Brain microvascular endothelial cell (primary cell): ENCODE measurements around the gene PKDREJ.

Experiments
- DNase-seq: peaks from one replicate; pipeline ENCODE4 v3.0.0-alpha.2; 2020
- H3K27ac ChIP-seq: fragments of 250-450 bp; sonication (Bioruptor Pico); 2 replicates; pipeline ENCODE4 v1.5.1; 2020; ENCODE audit warnings: mild to moderate bottlenecking, moderate library complexity
- H3K27me3 ChIP-seq: fragments of 250-450 bp; sonication (Bioruptor Pico); replicated peaks from 2 replicates; pipeline ENCODE4 v1.5.1; 2020; ENCODE audit warnings: mild to moderate bottlenecking
- H3K36me3 ChIP-seq: fragments of 250-450 bp; sonication (Bioruptor Pico); replicated peaks from 2 replicates; pipeline ENCODE4 v1.5.1; 2020; ENCODE audit warnings: mild to moderate bottlenecking
- H3K4me3 ChIP-seq: 2 replicates; pipeline ENCODE4 v1.5.1; 2011; ENCODE audit warnings: low read depth, mild to moderate bottlenecking, control low read depth, low read length, moderate library complexity
- CTCF ChIP-seq: IDR thresholded peaks from 2 replicates; pipeline ENCODE4 v1.5.1; 2011; ENCODE audit warnings: low read depth, mild to moderate bottlenecking, moderate library complexity, low read length, control low read depth, inconsistent platforms; ENCODE audit errors: missing control alignments
- in situ Hi-C: cut with HindIII; loops from 2 replicates; pipeline ENCODE4 v1.10.0; 2017; ENCODE audit warnings: low sequenced_read_pairs, low pct_ligation_motif_present

Gene PKDREJ

GRCh38 chr22:46262449-46263215 is 511 bp downstream of the PKDREJ start:
- Histone ChIP-seq H3K27ac (no peak overlapping the region), H3K4me3 (no peak overlapping the region), H3K36me3 (no peaks in the 10 kb centered on the region), H3K27me3 (no peaks in the 10 kb centered on the region)
- in situ Hi-C loops: no loop called here
- peak; percentile 30 for DNase-seq
- peak; percentile 35 for TF ChIP-seq CTCF

GRCh38 chr22:46260038-46260437 is 3.1 kb downstream of the PKDREJ start:
- Histone ChIP-seq H3K36me3 (no peaks in the 10 kb centered on the region), H3K27ac (no peak overlapping the region), H3K4me3 (no peak overlapping the region), H3K27me3 (no peaks in the 10 kb centered on the region)
- in situ Hi-C loops: no loop called here
- DNase-seq: no peak
- TF ChIP-seq CTCF: no peak

- Histone ChIP-seq H3K27ac (no peak overlapping the region), H3K27me3 (no peaks in the 10 kb centered on the region), H3K36me3 (no peaks in the 10 kb centered on the region), H3K4me3 (no peak overlapping the region)
- TF ChIP-seq CTCF: no peak
- in situ Hi-C loops: no loop called here
- DNase-seq: no peak
Observed at GRCh38 chr22:46259374-46259773, 3.8 kb downstream of the PKDREJ start.

- no peak for TF ChIP-seq CTCF
- Histone ChIP-seq H3K4me3 (no peak overlapping the region), H3K27ac (no peak overlapping the region)
Observed at GRCh38 chr22:46256358-46256958, 6.7 kb downstream of the PKDREJ start.

GRCh38 chr22:46251816-46252380 is 11.2 kb downstream of the PKDREJ start:
- H3K27me3 ChIP-seq: no peaks in the 10 kb centered on the region

More at GRCh38 chr22:46256358-46256958, 6.7 kb downstream of the PKDREJ start:
- Histone ChIP-seq H3K27me3 (no peaks in the 10 kb centered on the region), H3K36me3 (no peaks in the 10 kb centered on the region)
- no peak for DNase-seq
- in situ Hi-C loops: no loop called here

More at GRCh38 chr22:46251816-46252380, 11.2 kb downstream of the PKDREJ start:
- in situ Hi-C loops: no loop called here
- no peak for TF ChIP-seq CTCF
- DNase-seq: no peak
- no peaks in the 10 kb centered on the region for H3K36me3 ChIP-seq
- no peak overlapping the region for H3K27ac ChIP-seq
- H3K4me3 ChIP-seq: no peak overlapping the region
